ENCODE results near the gene DNAAF5.

DNA sequence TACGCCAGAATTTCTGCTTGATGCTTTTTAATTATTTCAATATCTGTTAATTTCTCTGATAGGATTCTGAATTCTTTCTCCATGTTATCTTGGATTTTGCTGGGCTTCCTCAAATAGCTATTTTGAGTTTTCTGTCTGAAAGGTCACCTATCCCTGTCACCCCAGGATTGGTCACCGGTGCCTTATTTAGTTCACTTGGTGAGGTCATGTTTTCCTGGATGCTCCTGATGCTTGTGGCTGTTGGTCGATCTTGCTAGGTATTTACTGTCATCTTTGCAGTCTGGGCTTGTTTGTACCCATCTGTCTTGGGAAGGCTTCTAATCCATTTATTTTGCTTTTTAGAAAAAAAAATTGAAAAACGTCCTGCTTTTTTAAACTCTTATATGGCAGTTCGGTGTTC is 11.7 kb downstream of the DNAAF5 start:
- TF ChIP-seq CTCF (IDR thresholded peaks at IDR 0.05) (no peak), ZFX (IDR thresholded peaks at IDR 0.05; ENCODE audit: borderline replicate concordance) (no peak)
